ENCODE results near the gene TTC29. TPM values are rescaled to one million over a fixed set of nuclear protein-coding genes. Genes with fewer than 3 reads are reported as not detected.
"Not testable (repeated sequence)": the region's sequence is repeated elsewhere in the genome, so short reads cannot be mapped to it uniquely, and the experiment has no call there.

TTC29 gene
- polyA plus RNA-seq, 1 of the 3 experiments (the other 2 are of a cell fraction): not detected

- no peak for TF ChIP-seq RFX5 (IDR thresholded peaks at IDR 0.05; ENCODE audit: low read length)
- no peak for TF ChIP-seq YY1 (IDR thresholded peaks at IDR 0.05; ENCODE audit: low read depth)
- no peak for TF ChIP-seq TEAD4 (IDR thresholded peaks at IDR 0.05; ENCODE audit: borderline replicate concordance, insufficient read depth)
- TF ChIP-seq NFIC (IDR thresholded peaks at IDR 0.05; ENCODE audit: borderline replicate concordance): no peak
Measured at GRCh38 chr4:146833530-146833929, 112.1 kb downstream of the TTC29 start (continued).

- H4K20me1 ChIP-seq (ENCODE audit: insufficient read depth); POLR2A ChIA-PET; H3K9me2 ChIP-seq; H3K4me3 ChIP-seq (ENCODE audit: low read depth in 2 of 2, low read length in 1 of 2); H3K9me3 ChIP-seq; H3K4me2 ChIP-seq; H3F3A ChIP-seq (replicated peaks; ENCODE audit: insufficient read depth); H3K36me3 ChIP-seq (replicated peaks in 1 of 2; ENCODE audit: control insufficient read depth in 1 of 2, insufficient read depth in 2 of 2, low read length in 1 of 2); H3K27me3 ChIP-seq (ENCODE audit: insufficient read depth); H3K9ac ChIP-seq; H3K79me2 ChIP-seq (ENCODE audit: insufficient read depth); H2AFZ ChIP-seq (ENCODE audit: low read depth); H3K27ac ChIP-seq (ENCODE audit: low read depth in 2 of 2, low read length in 1 of 2); DNase-seq; H3K4me1 ChIP-seq (ENCODE audit: control insufficient read depth in 1 of 2, insufficient read depth in 2 of 2, low read depth in 1 of 2, low read length in 1 of 2); CTCF ChIA-PET: not testable (repeated sequence)
- WGBS (ENCODE audit: low lambda C conversion rate): 27% methylated on average over 1 of the region's 1 CpG
Measured at GRCh38 chr4:146822980-146823379, 122.7 kb downstream of the TTC29 start.

- Histone ChIP-seq H2AFZ (ENCODE audit: low read depth) (no peak overlapping the region), H3K4me1 (ENCODE audit: control insufficient read depth in 1 of 2, insufficient read depth in 2 of 2, low read depth in 1 of 2, low read length in 1 of 2) (no peaks in the 10 kb centered on the region), H3K4me2 (no peak overlapping the region), H3K9me2 (no peaks in the 10 kb centered on the region), H3K4me3 (ENCODE audit: low read depth in 2 of 2, low read length in 1 of 2) (no peak overlapping the region), H3K27ac (ENCODE audit: low read depth in 2 of 2, low read length in 1 of 2) (no peak overlapping the region), H3K27me3 (ENCODE audit: insufficient read depth) (no peaks in the 10 kb centered on the region), H4K20me1 (ENCODE audit: insufficient read depth) (no peaks in the 10 kb centered on the region), H3K9me3 (no peaks in the 10 kb centered on the region), H3K79me2 (ENCODE audit: insufficient read depth) (no peaks in the 10 kb centered on the region), H3K36me3 (replicated peaks in 1 of 2; ENCODE audit: control insufficient read depth in 1 of 2, insufficient read depth in 2 of 2, low read length in 1 of 2) (no peaks in the 10 kb centered on the region), H3K9ac (no peak overlapping the region), H3F3A (replicated peaks; ENCODE audit: insufficient read depth) (no peaks in the 10 kb centered on the region)
- no peak for TF ChIP-seq EZH2phosphoT487 (IDR thresholded peaks at IDR 0.05; ENCODE audit: borderline replicate concordance, low read depth)
- CTCF ChIA-PET: interaction anchor here (2.0 kb wide), 1 partner anchor 17 kb away, joined by 6 read pairs; no protein-coding TSS in a partner anchor
- no peak for DNase-seq
- WGBS (ENCODE audit: low lambda C conversion rate): 28% methylated on average over 5 of the region's 5 CpGs
- POLR2A ChIA-PET: no interaction called here
Measured at GRCh38 chr4:146814750-146815149, 130.9 kb downstream of the TTC29 start.

GRCh38 chr4:146795711-146796110 is 150.0 kb downstream of the TTC29 start:
- H3K9me3 ChIP-seq: no peaks in the 10 kb centered on the region
- no peak overlapping the region for H3K4me3 ChIP-seq (ENCODE audit: low read depth in 2 of 2, low read length in 1 of 2)
- H3K4me2 ChIP-seq: no peak overlapping the region
- no peaks in the 10 kb centered on the region for H3K27me3 ChIP-seq (ENCODE audit: insufficient read depth)
- no peaks in the 10 kb centered on the region for H3K9me2 ChIP-seq
- no peaks in the 10 kb centered on the region for H3F3A ChIP-seq (replicated peaks; ENCODE audit: insufficient read depth)
- no peaks in the 10 kb centered on the region for H3K79me2 ChIP-seq (ENCODE audit: insufficient read depth)
- ChIA-PET POLR2A (no interaction called here), CTCF (interaction anchor here (0.8 kb wide), 1 partner anchor 14 kb away, joined by 3 read pairs; no protein-coding TSS in a partner anchor)
- no peak overlapping the region for H3K9ac ChIP-seq
- no peaks in the 10 kb centered on the region for H3K36me3 ChIP-seq (replicated peaks in 1 of 2; ENCODE audit: control insufficient read depth in 1 of 2, insufficient read depth in 2 of 2, low read length in 1 of 2)
- H3K4me1 ChIP-seq (ENCODE audit: control insufficient read depth in 1 of 2, insufficient read depth in 2 of 2, low read depth in 1 of 2, low read length in 1 of 2): no peaks in the 10 kb centered on the region
- no peak for DNase-seq
- H2AFZ ChIP-seq (ENCODE audit: low read depth): no peak overlapping the region
- 3% methylated on average over 2 of the region's 2 CpGs for WGBS (ENCODE audit: low lambda C conversion rate)
- no peaks in the 10 kb centered on the region for H4K20me1 ChIP-seq (ENCODE audit: insufficient read depth)
- no peak overlapping the region for H3K27ac ChIP-seq (ENCODE audit: low read depth in 2 of 2, low read length in 1 of 2)
- TF ChIP-seq USF1 (IDR thresholded peaks at IDR 0.05; ENCODE audit: borderline replicate concordance, low read depth) (no peak), EZH2phosphoT487 (IDR thresholded peaks at IDR 0.05; ENCODE audit: borderline replicate concordance, low read depth) (no peak), TEAD4 (IDR thresholded peaks at IDR 0.05; ENCODE audit: borderline replicate concordance, insufficient read depth) (no peak), RFX5 (IDR thresholded peaks at IDR 0.05; ENCODE audit: low read length) (no peak), NFIC (IDR thresholded peaks at IDR 0.05; ENCODE audit: borderline replicate concordance) (no peak), MEF2A (IDR thresholded peaks at IDR 0.05; ENCODE audit: borderline replicate concordance, low read depth) (no peak), CHD2 (IDR thresholded peaks at IDR 0.05; ENCODE audit: low read length, partially characterized antibody) (no peak), FOXM1 (IDR thresholded peaks at IDR 0.05; ENCODE audit: low read depth) (no peak), MAX (IDR thresholded peaks at IDR 0.05; ENCODE audit: low read depth) (no peak), PBX3 (IDR thresholded peaks at IDR 0.05) (no peak), IRF3 (IDR thresholded peaks at IDR 0.05; ENCODE audit: low read depth, low read length) (no peak)
- TF ChIP-seq, protein P1, sequence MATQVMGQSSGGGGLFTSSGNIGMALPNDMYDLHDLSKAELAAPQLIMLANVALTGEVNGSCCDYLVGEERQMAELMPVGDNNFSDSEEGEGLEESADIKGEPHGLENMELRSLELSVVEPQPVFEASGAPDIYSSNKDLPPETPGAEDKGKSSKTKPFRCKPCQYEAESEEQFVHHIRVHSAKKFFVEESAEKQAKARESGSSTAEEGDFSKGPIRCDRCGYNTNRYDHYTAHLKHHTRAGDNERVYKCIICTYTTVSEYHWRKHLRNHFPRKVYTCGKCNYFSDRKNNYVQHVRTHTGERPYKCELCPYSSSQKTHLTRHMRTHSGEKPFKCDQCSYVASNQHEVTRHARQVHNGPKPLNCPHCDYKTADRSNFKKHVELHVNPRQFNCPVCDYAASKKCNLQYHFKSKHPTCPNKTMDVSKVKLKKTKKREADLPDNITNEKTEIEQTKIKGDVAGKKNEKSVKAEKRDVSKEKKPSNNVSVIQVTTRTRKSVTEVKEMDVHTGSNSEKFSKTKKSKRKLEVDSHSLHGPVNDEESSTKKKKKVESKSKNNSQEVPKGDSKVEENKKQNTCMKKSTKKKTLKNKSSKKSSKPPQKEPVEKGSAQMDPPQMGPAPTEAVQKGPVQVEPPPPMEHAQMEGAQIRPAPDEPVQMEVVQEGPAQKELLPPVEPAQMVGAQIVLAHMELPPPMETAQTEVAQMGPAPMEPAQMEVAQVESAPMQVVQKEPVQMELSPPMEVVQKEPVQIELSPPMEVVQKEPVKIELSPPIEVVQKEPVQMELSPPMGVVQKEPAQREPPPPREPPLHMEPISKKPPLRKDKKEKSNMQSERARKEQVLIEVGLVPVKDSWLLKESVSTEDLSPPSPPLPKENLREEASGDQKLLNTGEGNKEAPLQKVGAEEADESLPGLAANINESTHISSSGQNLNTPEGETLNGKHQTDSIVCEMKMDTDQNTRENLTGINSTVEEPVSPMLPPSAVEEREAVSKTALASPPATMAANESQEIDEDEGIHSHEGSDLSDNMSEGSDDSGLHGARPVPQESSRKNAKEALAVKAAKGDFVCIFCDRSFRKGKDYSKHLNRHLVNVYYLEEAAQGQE (IDR thresholded peaks at IDR 0.05; ENCODE audit: low read depth, low read length): no peak

All from SK-N-SH (cell line).